Trophoblast cell (in vitro differentiated cells and primary cell): ENCODE data around the gene EBLN2.
A peak's percentile ranks its signal among the peaks of the same experiment; 100 is the strongest.

ENCODE experiments used
- DNase-seq, 2 donors: peaks; one replicate each; pipeline ENCODE4 v3.0.0-alpha.2; 2016
- H2AFZ ChIP-seq: 2 replicates; pipeline ENCODE4 v1.6.1; 2013; ENCODE audit warnings: low read length, moderate library complexity, mild to moderate bottlenecking; ENCODE audit not compliant: insufficient read depth, poor library complexity
- H2AK5ac ChIP-seq: 2 replicates; pipeline ENCODE4 v1.6.1; 2013; ENCODE audit warnings: mild to moderate bottlenecking, low read length
- H2BK120ac ChIP-seq: 2 replicates; pipeline ENCODE4 v1.6.1; 2013; ENCODE audit warnings: low read length, mild to moderate bottlenecking, moderate library complexity; ENCODE audit not compliant: insufficient read depth, poor library complexity
- H2BK12ac ChIP-seq: 2 replicates; pipeline ENCODE4 v1.6.1; 2013; ENCODE audit warnings: mild to moderate bottlenecking, low read length, moderate library complexity
- H2BK5ac ChIP-seq: 2 replicates; pipeline ENCODE4 v1.6.1; 2013; ENCODE audit warnings: low read length, low read depth, moderate library complexity, mild to moderate bottlenecking; ENCODE audit not compliant: poor library complexity
- H3K14ac ChIP-seq: 2 replicates; pipeline ENCODE4 v1.6.1; 2013; ENCODE audit warnings: mild to moderate bottlenecking, low read length
- H3K18ac ChIP-seq: 2 replicates; pipeline ENCODE4 v1.6.1; 2013; ENCODE audit warnings: mild to moderate bottlenecking, low read length
- H3K23ac ChIP-seq: 2 replicates; pipeline ENCODE4 v1.6.1; 2013; ENCODE audit warnings: low read length
- H3K27ac ChIP-seq: 2 replicates; pipeline ENCODE4 v1.5.1; 2013; ENCODE audit warnings: low read depth, mild to moderate bottlenecking, inconsistent platforms, low read length, moderate library complexity
- H3K27me3 ChIP-seq: 2 replicates; pipeline ENCODE4 v1.6.1; 2013; ENCODE audit warnings: inconsistent platforms, mild to moderate bottlenecking, low read length, moderate library complexity; ENCODE audit not compliant: insufficient read depth
- H3K36me3 ChIP-seq, 2 experiments: 1 replicate in 1 of 2; 2 replicates in 1 of 2; pipeline ENCODE4 v1.6.1; 2013; ENCODE audit warnings: low read length in 2 of 2, mild to moderate bottlenecking in 2 of 2, moderate library complexity in 1 of 2; ENCODE audit not compliant: insufficient read depth in 2 of 2, control insufficient read depth in 1 of 2
- H3K4ac ChIP-seq: 2 replicates; pipeline ENCODE4 v1.6.1; 2013; ENCODE audit warnings: low read depth, mild to moderate bottlenecking, low read length, moderate library complexity
- H3K4me1 ChIP-seq, 2 experiments: 1 replicate in 1 of 2; 2 replicates in 1 of 2; pipeline ENCODE4 v1.6.1; 2013; ENCODE audit warnings: low read length in 2 of 2, mild to moderate bottlenecking in 2 of 2, moderate library complexity in 1 of 2; ENCODE audit not compliant: insufficient read depth in 2 of 2, control insufficient read depth in 1 of 2
- H3K4me2 ChIP-seq: 2 replicates; pipeline ENCODE4 v1.6.1; 2013; ENCODE audit warnings: inconsistent platforms, mild to moderate bottlenecking, low read length, moderate library complexity
- H3K4me3 ChIP-seq: 2 replicates; pipeline ENCODE4 v1.5.1; 2013; ENCODE audit warnings: mild to moderate bottlenecking, low read depth, low read length, inconsistent platforms
- H3K79me1 ChIP-seq: one replicate; pipeline ENCODE4 v1.6.1; 2013; ENCODE audit warnings: low read length
- H3K79me2 ChIP-seq: 2 replicates; pipeline ENCODE4 v1.6.1; 2013; ENCODE audit warnings: low read length, mild to moderate bottlenecking; ENCODE audit not compliant: control insufficient read depth, insufficient read depth, poor library complexity
- H3K9ac ChIP-seq: 2 replicates; pipeline ENCODE4 v1.6.1; 2013; ENCODE audit warnings: mild to moderate bottlenecking, low read length
- H3K9me3 ChIP-seq: 2 replicates; pipeline ENCODE4 v1.6.1; 2013; ENCODE audit warnings: low read depth, mild to moderate bottlenecking, control low read depth, inconsistent platforms, low read length; ENCODE audit not compliant: insufficient read depth
- H4K12ac ChIP-seq: 2 replicates; pipeline ENCODE4 v1.6.1; 2013; ENCODE audit warnings: low read depth, mild to moderate bottlenecking, low read length, moderate library complexity
- H4K8ac ChIP-seq: 2 replicates; pipeline ENCODE4 v1.6.1; 2013; ENCODE audit warnings: low read depth, mild to moderate bottlenecking, low read length, moderate library complexity
- H4K91ac ChIP-seq: one replicate; pipeline ENCODE4 v1.6.1; 2013; ENCODE audit warnings: low read depth, mild to moderate bottlenecking, low read length, moderate library complexity
- WGBS: extraction: QIAGEN DNeasy Blood & Tissue Kit; methylation state at CpG from one replicate; pipeline ENCODE4 v1.1.7; 2013; ENCODE audit warnings: missing lambda C conversion rate; ENCODE audit not compliant: insufficient read length, insufficient coverage; ENCODE audit errors: extremely low coverage; 5-methylcytosine and 5-hydroxymethylcytosine counted together

EBLN2 gene

GRCh38 chr3:73029321-73029796 lies 32.1 kb upstream of the EBLN2 start:
- no peak overlapping the region for H4K12ac ChIP-seq
- no peak overlapping the region for H2BK120ac ChIP-seq
- H3K79me2 ChIP-seq: peaks cover 19% of the 10 kb centered on the region
- H3K4me3 ChIP-seq: no peak overlapping the region
- no peak overlapping the region for H3K27ac ChIP-seq
- H3K14ac ChIP-seq: no peak overlapping the region
- no peaks in the 10 kb centered on the region for H3K9me3 ChIP-seq
- H3K4ac ChIP-seq: peak overlapping the region; percentile 78
- peaks cover 3 to 9% of the 10 kb centered on the region in 2 experiments for H3K4me1 ChIP-seq
- H2AK5ac ChIP-seq: no peak overlapping the region
- H4K91ac ChIP-seq: no peak overlapping the region
- no peak overlapping the region for H3K23ac ChIP-seq
- H3K4me2 ChIP-seq: no peak overlapping the region
- no peak overlapping the region for H4K8ac ChIP-seq
- H3K18ac ChIP-seq: no peak overlapping the region
- no peak overlapping the region for H2BK5ac ChIP-seq
- no peak overlapping the region for H2BK12ac ChIP-seq
- H3K79me1 ChIP-seq: peaks cover 2% of the 10 kb centered on the region
- H3K36me3 ChIP-seq: peaks cover 2 to 3% of the 10 kb centered on the region in 2 experiments
- peak; percentile 12 to 53 for DNase-seq
- no peak overlapping the region for H2AFZ ChIP-seq
- H3K27me3 ChIP-seq: no peaks in the 10 kb centered on the region
- no CpG with 5 or more reads among the region's 1 CpG for WGBS
- no peak overlapping the region for H3K9ac ChIP-seq

GRCh38 chr3:73030073-73030597 lies 31.3 kb upstream of the EBLN2 start:
- Histone ChIP-seq H3K4me3 (no peak overlapping the region), H2BK120ac (no peak overlapping the region), H3K27ac (no peak overlapping the region), H2AFZ (no peak overlapping the region), H3K9me3 (no peaks in the 10 kb centered on the region), H4K8ac (no peak overlapping the region), H3K36me3 (peaks cover 2 to 3% of the 10 kb centered on the region in 2 experiments), H2BK12ac (no peak overlapping the region), H2BK5ac (no peak overlapping the region), H3K79me2 (peaks cover 22% of the 10 kb centered on the region), H3K27me3 (no peaks in the 10 kb centered on the region), H3K4me2 (no peak overlapping the region), H3K23ac (no peak overlapping the region), H4K12ac (no peak overlapping the region), H4K91ac (no peak overlapping the region), H3K9ac (no peak overlapping the region), H3K14ac (no peak overlapping the region), H3K4ac (peak overlapping the region; percentile 89), H3K79me1 (peaks cover 2% of the 10 kb centered on the region), H3K4me1 (peaks cover 0 to 9% of the 10 kb centered on the region in 2 experiments), H2AK5ac (no peak overlapping the region), H3K18ac (no peak overlapping the region)
- no peak for DNase-seq
- no CpG with 5 or more reads among the region's 1 CpG for WGBS

DNA sequence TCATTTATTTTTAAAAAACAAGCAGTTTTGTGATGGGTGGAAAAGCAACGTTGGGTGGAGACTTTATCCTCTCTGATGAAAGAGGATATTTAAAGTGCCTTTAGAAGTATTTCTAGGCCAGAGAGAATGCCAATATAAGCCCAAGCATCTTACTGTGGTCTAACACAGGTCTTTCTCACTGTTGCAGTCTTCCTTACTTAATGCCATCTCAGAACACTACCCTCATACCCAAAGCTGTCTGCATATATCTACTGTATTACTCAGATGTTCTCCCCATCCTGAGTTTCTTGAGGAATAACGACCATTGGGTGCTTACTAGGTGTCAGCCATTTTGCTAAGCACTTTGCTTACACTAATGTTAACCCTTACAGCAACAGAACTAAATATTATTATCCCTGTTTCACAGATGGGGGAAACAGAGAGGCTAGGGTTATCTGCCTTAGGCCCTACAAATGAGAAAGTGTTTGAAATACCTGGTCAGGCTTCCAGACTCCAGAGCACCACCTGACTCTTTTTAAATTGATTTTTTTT lies 29.8 kb upstream of the EBLN2 start:
- Histone ChIP-seq H3K9ac (no peak overlapping the region), H3K14ac (no peak overlapping the region), H2BK5ac (no peak overlapping the region), H4K91ac (no peak overlapping the region), H3K4me1 (peaks cover 0 to 9% of the 10 kb centered on the region in 2 experiments), H3K79me1 (peaks cover 2% of the 10 kb centered on the region), H3K9me3 (no peaks in the 10 kb centered on the region), H3K4ac (peak overlapping the region; percentile 91), H4K8ac (no peak overlapping the region), H2BK120ac (no peak overlapping the region), H3K4me3 (no peak overlapping the region), H2AFZ (no peak overlapping the region), H3K4me2 (no peak overlapping the region), H2AK5ac (no peak overlapping the region), H3K27me3 (no peaks in the 10 kb centered on the region), H2BK12ac (no peak overlapping the region), H3K23ac (no peak overlapping the region), H3K36me3 (peaks cover 2 to 3% of the 10 kb centered on the region in 2 experiments), H4K12ac (no peak overlapping the region), H3K18ac (no peak overlapping the region), H3K79me2 (peaks cover 24% of the 10 kb centered on the region), H3K27ac (no peak overlapping the region)
- whole genome bisulfite sequencing: no CpG with 5 or more reads among the region's 2 CpGs
- no peak for DNase-seq

GRCh38 chr3:73036694-73037591 lies 24.5 kb upstream of the EBLN2 start:
- Histone ChIP-seq H2BK120ac (no peak overlapping the region), H2BK5ac (no peak overlapping the region), H3K4me1 (peaks cover 0 to 2% of the 10 kb centered on the region in 2 experiments), H4K8ac (no peak overlapping the region), H3K9me3 (no peaks in the 10 kb centered on the region), H4K91ac (no peak overlapping the region), H3K79me1 (no peaks in the 10 kb centered on the region), H3K27me3 (no peaks in the 10 kb centered on the region), H3K18ac (no peak overlapping the region), H3K27ac (no peak overlapping the region), H3K4me2 (no peak overlapping the region), H2AFZ (no peak overlapping the region), H3K23ac (no peak overlapping the region), H3K14ac (no peak overlapping the region), H3K9ac (no peak overlapping the region), H3K36me3 (no peaks in the 10 kb centered on the region), H2BK12ac (no peak overlapping the region), H3K4ac (peak overlapping the region; percentile 86), H2AK5ac (no peak overlapping the region), H4K12ac (no peak overlapping the region), H3K4me3 (no peak overlapping the region), H3K79me2 (peaks cover 12% of the 10 kb centered on the region)
- DNase-seq: no peak
- WGBS: no CpG with 5 or more reads among the region's 3 CpGs
